Measurements from ENCODE around the gene AMPD3. TPM values are rescaled to one million over a fixed set of nuclear protein-coding genes. Genes with fewer than 3 reads are reported as not detected.

AMPD3 gene
- total RNA-seq, 1 experiment from 2014 or later, result 5.4 TPM

DNA sequence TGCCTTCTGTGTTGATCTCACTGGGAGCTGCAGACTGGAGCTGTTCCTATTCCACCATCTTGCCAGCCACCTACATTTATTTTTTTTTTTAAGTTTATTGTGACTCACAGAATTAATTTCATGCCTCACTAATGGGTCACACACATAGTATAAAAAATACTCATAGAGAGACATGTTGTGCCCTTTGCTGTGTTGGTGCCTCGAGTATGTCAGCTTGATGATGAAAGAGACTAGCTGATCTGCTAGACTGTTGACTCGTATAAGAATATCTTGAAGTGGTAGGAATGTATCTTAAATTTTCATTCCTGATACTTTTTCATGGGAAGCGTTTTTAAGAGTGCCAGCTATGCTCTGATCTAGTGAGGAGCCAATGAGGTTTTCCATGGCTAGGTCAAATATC is 28.6 kb upstream of the AMPD3 start:
- Mint-ChIP-seq H3K27ac (ENCODE audit: low read depth, unreplicated experiment) (no peak overlapping the region), H3K4me1 (ENCODE audit: insufficient read depth, unreplicated experiment) (no peaks in the 10 kb centered on the region), H3K27me3 (ENCODE audit: insufficient read depth, unreplicated experiment) (no peaks in the 10 kb centered on the region), H3K9me3 (ENCODE audit: unreplicated experiment) (peaks cover 9% of the 10 kb centered on the region), H3K4me3 (ENCODE audit: unreplicated experiment) (no peak overlapping the region), H3K36me3 (ENCODE audit: insufficient read depth, unreplicated experiment) (no peaks in the 10 kb centered on the region)
- intact Hi-C loops (cut with micrococcal nuclease), result no loop called here
- ChIA-PET POLR2A (interaction anchor here (0.5 to 1.6 kb wide), 5 partner anchors 8 to 326 kb away, joined by 3 read pairs; partner anchors contain the start of gene ADM), CTCF (interaction anchor here (0.7 to 1.4 kb wide), 6 partner anchors 13 to 228 kb away, joined by 3 to 5 read pairs (median 3); partner anchors contain the start of gene RNF141)
- TF ChIP-seq, protein P1, sequence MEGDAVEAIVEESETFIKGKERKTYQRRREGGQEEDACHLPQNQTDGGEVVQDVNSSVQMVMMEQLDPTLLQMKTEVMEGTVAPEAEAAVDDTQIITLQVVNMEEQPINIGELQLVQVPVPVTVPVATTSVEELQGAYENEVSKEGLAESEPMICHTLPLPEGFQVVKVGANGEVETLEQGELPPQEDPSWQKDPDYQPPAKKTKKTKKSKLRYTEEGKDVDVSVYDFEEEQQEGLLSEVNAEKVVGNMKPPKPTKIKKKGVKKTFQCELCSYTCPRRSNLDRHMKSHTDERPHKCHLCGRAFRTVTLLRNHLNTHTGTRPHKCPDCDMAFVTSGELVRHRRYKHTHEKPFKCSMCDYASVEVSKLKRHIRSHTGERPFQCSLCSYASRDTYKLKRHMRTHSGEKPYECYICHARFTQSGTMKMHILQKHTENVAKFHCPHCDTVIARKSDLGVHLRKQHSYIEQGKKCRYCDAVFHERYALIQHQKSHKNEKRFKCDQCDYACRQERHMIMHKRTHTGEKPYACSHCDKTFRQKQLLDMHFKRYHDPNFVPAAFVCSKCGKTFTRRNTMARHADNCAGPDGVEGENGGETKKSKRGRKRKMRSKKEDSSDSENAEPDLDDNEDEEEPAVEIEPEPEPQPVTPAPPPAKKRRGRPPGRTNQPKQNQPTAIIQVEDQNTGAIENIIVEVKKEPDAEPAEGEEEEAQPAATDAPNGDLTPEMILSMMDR (IDR thresholded peaks at IDR 0.05; ENCODE audit: unreplicated experiment), result no peak
- DNase-seq (ENCODE audit: unreplicated experiment), result no peak
- BruUV-seq (replicated peaks), result no TSS peak

DNA sequence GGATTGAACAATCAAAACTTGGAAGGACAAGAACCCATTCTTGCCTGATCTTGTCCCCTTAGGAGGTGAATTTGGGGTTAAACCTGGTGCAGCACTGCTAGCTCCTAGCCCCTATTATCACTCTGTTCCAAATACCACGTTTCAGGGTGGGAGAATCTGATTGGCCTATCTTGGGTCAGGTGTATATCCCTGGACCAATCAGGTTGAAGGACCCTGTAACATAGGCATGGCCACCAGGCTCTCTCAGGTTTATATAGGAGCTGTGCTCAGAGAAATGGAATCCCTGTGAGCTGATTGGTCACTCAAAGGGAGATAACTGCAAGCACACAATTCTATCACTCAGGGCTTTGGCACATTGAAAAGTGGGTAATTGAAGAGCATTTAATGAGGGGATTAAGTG is 26.6 kb upstream of the AMPD3 start:
- H3K27ac Mint-ChIP-seq (ENCODE audit: low read depth, unreplicated experiment), result no peak overlapping the region
- H3K4me1 Mint-ChIP-seq (ENCODE audit: insufficient read depth, unreplicated experiment), result no peaks in the 10 kb centered on the region
- no peaks in the 10 kb centered on the region for H3K27me3 Mint-ChIP-seq (ENCODE audit: insufficient read depth, unreplicated experiment)
- no peaks in the 10 kb centered on the region for H3K9me3 Mint-ChIP-seq (ENCODE audit: unreplicated experiment)
- no peak overlapping the region for H3K4me3 Mint-ChIP-seq (ENCODE audit: unreplicated experiment)
- no peak for DNase-seq (ENCODE audit: unreplicated experiment)
- CTCF ChIA-PET, result interaction anchor here (1.0 kb wide), 1 partner anchor 225 kb away, joined by 3 read pairs; no protein-coding TSS in a partner anchor
- H3K36me3 Mint-ChIP-seq (ENCODE audit: insufficient read depth, unreplicated experiment), result no peaks in the 10 kb centered on the region
- intact Hi-C loops (cut with micrococcal nuclease), result no loop called here
- POLR2A ChIA-PET, result interaction anchor here (0.8 to 1.2 kb wide), 2 partner anchors 13 to 421 kb away, joined by 4 read pairs; no protein-coding TSS in a partner anchor
- BruUV-seq (replicated peaks), result no TSS peak
- TF ChIP-seq, protein P1 (IDR thresholded peaks at IDR 0.05; ENCODE audit: unreplicated experiment), result no peak

DNA sequence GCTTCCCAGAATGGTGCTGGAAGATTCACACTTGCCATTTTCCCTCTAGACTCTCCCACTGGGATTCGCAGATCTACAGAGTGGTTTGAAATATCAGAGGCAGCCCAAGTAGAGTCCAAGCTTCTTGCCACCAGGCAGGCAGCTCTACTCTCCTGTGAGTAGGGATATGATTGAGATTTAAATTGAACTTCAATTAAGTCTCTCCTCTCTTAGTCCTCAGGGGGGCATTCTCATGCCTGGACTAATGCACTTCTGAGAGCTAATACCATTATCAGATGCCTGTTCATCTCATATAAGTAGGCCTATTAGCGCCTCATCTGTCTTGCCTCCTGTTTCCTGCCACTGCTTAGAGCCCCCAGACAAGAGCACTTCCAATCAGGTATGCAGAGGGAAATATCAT is 25.5 kb upstream of the AMPD3 start:
- Mint-ChIP-seq H3K27me3 (ENCODE audit: insufficient read depth, unreplicated experiment) (no peaks in the 10 kb centered on the region), H3K36me3 (ENCODE audit: insufficient read depth, unreplicated experiment) (no peaks in the 10 kb centered on the region), H3K27ac (ENCODE audit: low read depth, unreplicated experiment) (no peak overlapping the region), H3K9me3 (ENCODE audit: unreplicated experiment) (no peaks in the 10 kb centered on the region), H3K4me3 (ENCODE audit: unreplicated experiment) (no peak overlapping the region), H3K4me1 (ENCODE audit: insufficient read depth, unreplicated experiment) (no peaks in the 10 kb centered on the region)
- CTCF ChIA-PET, result interaction anchor here (0.7 to 1.0 kb wide), 4 partner anchors 11 to 238 kb away, joined by 3 to 4 read pairs (median 3); no protein-coding TSS in a partner anchor
- TF ChIP-seq, protein P1 (IDR thresholded peaks at IDR 0.05; ENCODE audit: unreplicated experiment), result no peak
- no peak for DNase-seq (ENCODE audit: unreplicated experiment)
- POLR2A ChIA-PET, result interaction anchor here (0.9 kb wide), 1 partner anchor 25 kb away, joined by 4 read pairs; the partner anchor contains the start of gene AMPD3
- intact Hi-C loops (cut with micrococcal nuclease), result no loop called here
- BruUV-seq (replicated peaks), result no TSS peak

DNA sequence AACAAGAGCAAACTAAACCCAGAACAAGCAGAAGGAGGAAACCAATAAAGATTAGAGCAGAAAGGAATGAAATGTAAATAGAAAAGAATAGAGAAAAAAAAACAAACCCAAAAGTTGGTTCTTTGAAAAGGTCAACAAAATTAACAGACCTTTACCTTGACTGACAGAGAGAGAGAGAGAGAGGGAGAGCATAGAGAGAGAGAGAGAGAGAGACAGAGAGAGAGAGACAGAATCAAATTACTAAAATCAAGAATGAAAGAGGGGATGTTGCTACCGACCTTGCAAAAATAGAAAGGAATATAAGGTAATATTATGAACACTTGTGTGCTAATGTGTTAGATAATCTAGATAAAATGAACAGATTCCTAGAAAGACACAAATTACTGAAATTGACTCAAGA is 22.6 kb upstream of the AMPD3 start:
- Mint-ChIP-seq H3K9me3 (ENCODE audit: unreplicated experiment) (no peaks in the 10 kb centered on the region), H3K27ac (ENCODE audit: low read depth, unreplicated experiment) (no peak overlapping the region), H3K36me3 (ENCODE audit: insufficient read depth, unreplicated experiment) (no peaks in the 10 kb centered on the region), H3K4me3 (ENCODE audit: unreplicated experiment) (no peak overlapping the region), H3K4me1 (ENCODE audit: insufficient read depth, unreplicated experiment) (no peaks in the 10 kb centered on the region), H3K27me3 (ENCODE audit: insufficient read depth, unreplicated experiment) (no peaks in the 10 kb centered on the region)
- DNase-seq (ENCODE audit: unreplicated experiment), result no peak
- ChIA-PET POLR2A (no interaction called here), CTCF (no interaction called here)
- intact Hi-C loops (cut with micrococcal nuclease), result no loop called here
- TF ChIP-seq, protein P1 (IDR thresholded peaks at IDR 0.05; ENCODE audit: unreplicated experiment), result no peak
- BruUV-seq (replicated peaks), result no TSS peak
